ENCODE results near the gene SPATA21. TPM values are rescaled to one million over a fixed set of nuclear protein-coding genes. Genes with fewer than 3 reads are reported as not detected.

SPATA21 gene
- total and polyA plus RNA-seq, 5 donors from 2014 or later = not detected

DNA sequence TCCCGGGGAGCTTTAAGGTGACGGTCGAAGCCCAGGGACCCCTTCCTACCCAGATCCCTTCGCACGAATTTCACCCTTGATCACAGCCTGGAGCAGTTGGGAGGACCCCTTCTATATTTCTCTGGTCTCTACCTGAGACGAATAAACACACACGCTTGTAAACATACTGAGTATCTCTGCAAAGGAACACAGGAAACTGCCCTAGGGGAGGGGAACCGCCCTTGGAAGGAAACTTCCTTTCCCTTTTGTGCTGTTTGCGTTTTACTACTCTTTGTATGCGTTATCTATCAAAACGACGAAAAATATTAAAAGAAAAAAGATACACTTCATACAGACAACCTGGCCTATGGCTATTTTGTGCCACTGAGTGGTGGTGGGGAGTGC is 4.0 kb upstream of the SPATA21 start:
- H3K27me3 Mint-ChIP-seq = peaks cover 5% of the 10 kb centered on the region
- H3K4me1 Mint-ChIP-seq = peaks cover 8 to 55% (median 26%) of the 10 kb centered on the region in 4 donors
- Histone ChIP-seq H3K4me1 (ENCODE audit: control insufficient read depth, insufficient read depth, low read length, poor library complexity, severe bottlenecking) (peaks cover 36% of the 10 kb centered on the region), H3K27ac (ENCODE audit: insufficient read depth, low read length, poor library complexity, severe bottlenecking) (peak overlapping the region; percentile 99), H3K36me3 (ENCODE audit: control insufficient read depth, insufficient read depth, low read length) (peaks cover 37% of the 10 kb centered on the region), H3K27me3 (ENCODE audit: control insufficient read depth, insufficient read depth, low read length) (no peaks in the 10 kb centered on the region), H3K9me3 (ENCODE audit: control insufficient read depth in 2 of 2, low read length in 2 of 2) (no peaks in the 10 kb centered on the region), H3K4me3 (ENCODE audit: low read depth, low read length) (peak overlapping the region; percentile 93)
- peak overlapping the region; percentile 97 for H3K27ac Mint-ChIP-seq
- ATAC-seq (ENCODE audit: low read depth in 2 of 2) (peak; percentile 29 to 48), DNase-seq (peak in 1 of 3 donors; percentile 82)
- peak overlapping the region; percentile 95 to 100 (median 97) for H3K4me3 Mint-ChIP-seq
- no peaks in the 10 kb centered on the region for H3K9me3 Mint-ChIP-seq
- peaks cover 9% of the 10 kb centered on the region for H3K36me3 Mint-ChIP-seq

DNA sequence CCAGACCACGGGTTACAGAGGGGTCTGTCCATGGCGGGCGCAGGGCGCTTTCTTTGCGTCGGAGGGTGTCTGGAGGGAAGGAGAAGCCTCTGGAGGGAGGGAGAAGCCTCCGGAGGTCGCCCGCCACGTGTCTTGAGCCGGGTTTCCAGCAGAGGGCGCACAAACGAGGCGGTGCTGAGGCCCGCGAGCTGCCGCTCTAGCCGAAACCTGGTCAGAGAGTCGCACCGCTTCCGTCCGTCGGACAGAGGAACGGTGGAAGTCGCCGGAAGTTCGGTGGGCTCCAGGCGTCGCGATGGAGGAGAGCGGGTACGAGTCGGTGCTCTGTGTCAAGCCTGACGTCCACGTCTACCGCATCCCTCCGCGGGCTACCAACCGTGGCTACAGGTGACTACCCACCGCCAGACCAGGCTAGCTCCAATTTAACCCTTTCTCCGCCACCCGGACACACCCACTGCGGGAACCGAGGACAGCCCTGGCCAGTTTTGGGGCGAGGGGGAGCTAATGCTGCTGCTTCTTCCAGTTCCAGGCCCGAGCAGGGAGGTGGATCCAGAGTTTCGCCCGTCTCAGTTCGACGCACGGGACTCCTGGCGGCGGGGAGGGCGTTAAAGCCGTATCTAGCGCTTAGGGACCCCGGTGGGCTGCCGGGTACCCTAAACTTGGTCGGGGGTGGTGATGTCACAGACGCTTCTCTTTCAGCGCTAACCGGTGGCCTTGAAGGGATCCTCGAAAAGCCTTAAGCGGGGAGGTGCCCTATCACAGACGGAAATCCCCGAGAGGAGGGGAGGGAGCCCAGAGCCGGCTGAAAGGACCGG is 3.5 kb upstream of the SPATA21 start, which contains the start of gene NECAP2:
NECAP2 (plus strand) TSS at position 255 of the 812 bp plus-strand sequence; CDS start at position 293, 38 bp downstream.
- H3K27me3 ChIP-seq (ENCODE audit: control insufficient read depth, insufficient read depth, low read length) = no peaks in the 10 kb centered on the region
- peaks cover 36% of the 10 kb centered on the region for H3K4me1 ChIP-seq (ENCODE audit: control insufficient read depth, insufficient read depth, low read length, poor library complexity, severe bottlenecking)
- peaks cover 32% of the 10 kb centered on the region for H3K36me3 ChIP-seq (ENCODE audit: control insufficient read depth, insufficient read depth, low read length)
- Mint-ChIP-seq H3K36me3 (peaks cover 9% of the 10 kb centered on the region), H3K27ac (peak within 1 kb of the TSS; percentile 97), H3K4me1 (peaks cover 8 to 51% (median 26%) of the 10 kb centered on the region in 4 donors), H3K4me3 (peak within 1 kb of the TSS; percentile 95 to 100 (median 97)), H3K9me3 (no peaks in the 10 kb centered on the region), H3K27me3 (peaks cover 5% of the 10 kb centered on the region)
- H3K4me3 ChIP-seq (ENCODE audit: low read depth, low read length) = peak within 1 kb of the TSS; percentile 93
- H3K27ac ChIP-seq (ENCODE audit: insufficient read depth, low read length, poor library complexity, severe bottlenecking) = peak within 1 kb of the TSS; percentile 99
- ATAC-seq (ENCODE audit: low read depth in 2 of 2) = peak; percentile 86 to 90
- peak; percentile 84 to 94 (median 89) for DNase-seq
- no peaks in the 10 kb centered on the region for H3K9me3 ChIP-seq (ENCODE audit: control insufficient read depth in 2 of 2, low read length in 2 of 2)

DNA sequence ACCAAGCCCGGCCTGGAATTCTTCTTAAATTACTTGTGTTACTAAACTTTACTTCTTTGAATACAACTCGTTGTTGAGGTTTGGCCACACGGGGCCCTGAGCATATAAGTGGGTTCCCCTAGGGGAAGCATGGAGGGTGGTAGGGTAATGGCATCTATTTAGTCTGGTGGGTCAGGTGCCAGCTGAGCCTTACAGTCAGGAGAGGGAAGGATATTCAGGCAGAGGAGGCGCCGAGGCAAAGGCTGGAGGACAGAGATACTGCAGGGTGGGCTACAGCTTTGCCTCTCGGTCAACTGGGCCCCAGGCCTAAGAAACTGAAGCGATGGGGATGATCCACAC is 2.9 kb upstream of the SPATA21 start:
- Mint-ChIP-seq H3K36me3 (peaks cover 9% of the 10 kb centered on the region), H3K4me1 (peaks cover 8 to 45% (median 26%) of the 10 kb centered on the region in 4 donors), H3K4me3 (peak overlapping the region; percentile 95 to 100 (median 97)), H3K27ac (peak overlapping the region; percentile 97), H3K27me3 (peaks cover 5% of the 10 kb centered on the region), H3K9me3 (no peaks in the 10 kb centered on the region)
- no peak for DNase-seq
- Histone ChIP-seq H3K36me3 (ENCODE audit: control insufficient read depth, insufficient read depth, low read length) (peaks cover 27% of the 10 kb centered on the region), H3K9me3 (ENCODE audit: control insufficient read depth in 2 of 2, low read length in 2 of 2) (no peaks in the 10 kb centered on the region), H3K4me3 (ENCODE audit: low read depth, low read length) (peak overlapping the region; percentile 93), H3K27ac (ENCODE audit: insufficient read depth, low read length, poor library complexity, severe bottlenecking) (peak overlapping the region; percentile 99), H3K4me1 (ENCODE audit: control insufficient read depth, insufficient read depth, low read length, poor library complexity, severe bottlenecking) (peaks cover 36% of the 10 kb centered on the region), H3K27me3 (ENCODE audit: control insufficient read depth, insufficient read depth, low read length) (no peaks in the 10 kb centered on the region)
- ATAC-seq (ENCODE audit: low read depth in 2 of 2) = no peak

DNA sequence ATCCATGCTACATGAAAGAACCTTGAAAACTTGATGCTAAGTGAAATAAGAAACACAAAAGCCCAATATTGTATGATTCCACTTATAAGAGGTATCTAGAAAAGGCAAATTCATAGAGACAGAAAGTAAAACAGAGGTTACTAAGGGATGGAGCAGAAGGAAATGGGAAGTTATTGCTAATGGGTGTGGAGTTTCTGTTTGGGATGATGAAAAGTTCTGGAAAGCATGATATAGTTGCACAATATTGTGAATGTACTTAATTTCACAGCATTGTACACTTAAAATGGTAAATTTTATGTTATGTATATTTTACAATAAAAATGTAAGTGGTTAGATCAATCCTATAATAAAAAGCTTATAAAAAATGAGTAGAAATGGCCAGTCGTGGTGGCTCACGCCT is 1.7 kb upstream of the SPATA21 start:
- DNase-seq (no peak), ATAC-seq (ENCODE audit: low read depth in 2 of 2) (no peak)
- Histone ChIP-seq H3K27ac (ENCODE audit: insufficient read depth, low read length, poor library complexity, severe bottlenecking) (no peak overlapping the region), H3K9me3 (ENCODE audit: control insufficient read depth in 2 of 2, low read length in 2 of 2) (no peaks in the 10 kb centered on the region), H3K4me1 (ENCODE audit: control insufficient read depth, insufficient read depth, low read length, poor library complexity, severe bottlenecking) (peaks cover 33% of the 10 kb centered on the region), H3K4me3 (ENCODE audit: low read depth, low read length) (no peak overlapping the region), H3K36me3 (ENCODE audit: control insufficient read depth, insufficient read depth, low read length) (peaks cover 16% of the 10 kb centered on the region), H3K27me3 (ENCODE audit: control insufficient read depth, insufficient read depth, low read length) (no peaks in the 10 kb centered on the region)
- H3K9me3 Mint-ChIP-seq = no peaks in the 10 kb centered on the region
- peak overlapping the region; percentile 42 to 70 (median 62) for H3K4me3 Mint-ChIP-seq
- no peak overlapping the region for H3K27ac Mint-ChIP-seq
- peaks cover 8 to 35% (median 22%) of the 10 kb centered on the region in 4 donors for H3K4me1 Mint-ChIP-seq
- H3K36me3 Mint-ChIP-seq = peaks cover 4% of the 10 kb centered on the region
- peaks cover 9% of the 10 kb centered on the region for H3K27me3 Mint-ChIP-seq

DNA sequence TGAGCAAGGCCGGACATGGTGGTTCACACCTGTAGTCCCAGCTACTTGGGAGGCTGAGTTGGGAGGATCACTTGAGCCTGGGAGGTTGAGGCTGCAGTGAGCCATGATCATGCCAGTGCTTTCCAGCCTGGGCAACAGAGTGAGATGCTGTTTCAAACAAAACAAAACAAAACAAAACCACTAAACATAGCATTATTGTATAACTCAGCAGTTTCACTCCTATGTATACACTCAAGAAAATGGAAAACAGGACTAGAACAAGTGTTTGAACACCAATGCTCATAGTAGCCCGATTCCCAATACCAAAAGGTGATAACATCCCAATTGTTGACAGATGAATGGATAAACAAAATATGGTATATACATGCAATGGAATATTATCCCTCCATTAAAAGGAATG is 1.3 kb upstream of the SPATA21 start:
- H3K27me3 ChIP-seq (ENCODE audit: control insufficient read depth, insufficient read depth, low read length) = no peaks in the 10 kb centered on the region
- Mint-ChIP-seq H3K4me3 (peak overlapping the region in 2 of 4 donors; percentile 65 to 70), H3K27ac (no peak overlapping the region), H3K36me3 (peaks cover 4% of the 10 kb centered on the region), H3K27me3 (peaks cover 10% of the 10 kb centered on the region), H3K9me3 (no peaks in the 10 kb centered on the region), H3K4me1 (peaks cover 8 to 31% (median 20%) of the 10 kb centered on the region in 4 donors)
- no peak overlapping the region for H3K4me3 ChIP-seq (ENCODE audit: low read depth, low read length)
- peaks cover 12% of the 10 kb centered on the region for H3K36me3 ChIP-seq (ENCODE audit: control insufficient read depth, insufficient read depth, low read length)
- H3K27ac ChIP-seq (ENCODE audit: insufficient read depth, low read length, poor library complexity, severe bottlenecking) = no peak overlapping the region
- H3K9me3 ChIP-seq (ENCODE audit: control insufficient read depth in 2 of 2, low read length in 2 of 2) = no peaks in the 10 kb centered on the region
- peaks cover 29% of the 10 kb centered on the region for H3K4me1 ChIP-seq (ENCODE audit: control insufficient read depth, insufficient read depth, low read length, poor library complexity, severe bottlenecking)
- no peak for DNase-seq
- ATAC-seq (ENCODE audit: low read depth in 2 of 2) = no peak

DNA sequence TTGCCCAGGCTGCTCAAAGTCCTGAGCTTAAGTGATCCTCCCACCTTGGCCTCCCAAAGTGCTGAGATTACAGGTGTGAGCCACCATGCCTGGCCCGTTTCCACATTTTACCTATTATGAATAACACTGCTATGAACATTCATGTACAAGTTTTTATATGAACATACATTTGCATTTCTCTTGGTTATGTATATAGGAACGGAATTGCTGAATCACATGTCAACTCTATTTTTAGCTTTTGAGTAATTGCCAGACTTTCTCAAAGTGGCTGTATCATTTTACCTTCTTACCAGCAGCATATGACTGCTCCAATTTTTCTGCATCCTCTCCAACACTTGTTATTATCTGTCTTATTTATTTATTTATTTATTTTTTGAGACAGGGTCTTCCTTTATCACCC is 2.7 kb downstream of the SPATA21 start:
- Mint-ChIP-seq H3K27me3 (peaks cover 15% of the 10 kb centered on the region), H3K9me3 (no peaks in the 10 kb centered on the region), H3K36me3 (no peaks in the 10 kb centered on the region), H3K27ac (no peak overlapping the region), H3K4me3 (no peak overlapping the region), H3K4me1 (peaks cover 0 to 2% (median 0%) of the 10 kb centered on the region in 4 donors)
- Histone ChIP-seq H3K4me3 (ENCODE audit: low read depth, low read length) (no peak overlapping the region), H3K9me3 (ENCODE audit: control insufficient read depth in 2 of 2, low read length in 2 of 2) (no peaks in the 10 kb centered on the region), H3K36me3 (ENCODE audit: control insufficient read depth, insufficient read depth, low read length) (no peaks in the 10 kb centered on the region), H3K4me1 (ENCODE audit: control insufficient read depth, insufficient read depth, low read length, poor library complexity, severe bottlenecking) (no peaks in the 10 kb centered on the region), H3K27me3 (ENCODE audit: control insufficient read depth, insufficient read depth, low read length) (no peaks in the 10 kb centered on the region), H3K27ac (ENCODE audit: insufficient read depth, low read length, poor library complexity, severe bottlenecking) (no peak overlapping the region)
- DNase-seq (no peak), ATAC-seq (ENCODE audit: low read depth in 2 of 2) (no peak)

DNA sequence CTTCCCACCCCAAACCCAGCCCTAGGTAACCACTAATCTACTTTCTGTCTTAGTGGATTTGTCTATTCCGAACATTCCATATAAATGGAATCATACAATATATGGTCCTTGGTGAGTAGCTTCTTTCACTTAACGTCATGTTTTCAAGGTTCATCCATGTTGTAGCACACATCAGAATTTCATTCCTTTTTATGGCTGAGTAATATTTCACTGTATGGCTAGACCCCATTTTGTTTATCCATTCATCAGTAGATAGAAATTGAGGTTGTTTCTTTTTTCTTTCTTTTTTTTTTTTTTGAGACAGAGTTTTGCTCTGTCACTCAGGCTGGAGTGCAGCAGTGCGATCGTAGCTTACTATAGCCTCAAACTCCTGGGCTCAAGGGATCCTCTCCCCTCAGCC is 3.2 kb downstream of the SPATA21 start:
- Mint-ChIP-seq H3K27ac (no peak overlapping the region), H3K4me3 (no peak overlapping the region), H3K9me3 (no peaks in the 10 kb centered on the region), H3K4me1 (peaks cover 0 to 2% (median 0%) of the 10 kb centered on the region in 4 donors), H3K36me3 (no peaks in the 10 kb centered on the region), H3K27me3 (peaks cover 15% of the 10 kb centered on the region)
- Histone ChIP-seq H3K9me3 (ENCODE audit: control insufficient read depth in 2 of 2, low read length in 2 of 2) (no peaks in the 10 kb centered on the region), H3K36me3 (ENCODE audit: control insufficient read depth, insufficient read depth, low read length) (no peaks in the 10 kb centered on the region), H3K4me3 (ENCODE audit: low read depth, low read length) (no peak overlapping the region), H3K27ac (ENCODE audit: insufficient read depth, low read length, poor library complexity, severe bottlenecking) (no peak overlapping the region), H3K4me1 (ENCODE audit: control insufficient read depth, insufficient read depth, low read length, poor library complexity, severe bottlenecking) (no peaks in the 10 kb centered on the region), H3K27me3 (ENCODE audit: control insufficient read depth, insufficient read depth, low read length) (no peaks in the 10 kb centered on the region)
- ATAC-seq (ENCODE audit: low read depth in 2 of 2) (no peak), DNase-seq (no peak)

DNA sequence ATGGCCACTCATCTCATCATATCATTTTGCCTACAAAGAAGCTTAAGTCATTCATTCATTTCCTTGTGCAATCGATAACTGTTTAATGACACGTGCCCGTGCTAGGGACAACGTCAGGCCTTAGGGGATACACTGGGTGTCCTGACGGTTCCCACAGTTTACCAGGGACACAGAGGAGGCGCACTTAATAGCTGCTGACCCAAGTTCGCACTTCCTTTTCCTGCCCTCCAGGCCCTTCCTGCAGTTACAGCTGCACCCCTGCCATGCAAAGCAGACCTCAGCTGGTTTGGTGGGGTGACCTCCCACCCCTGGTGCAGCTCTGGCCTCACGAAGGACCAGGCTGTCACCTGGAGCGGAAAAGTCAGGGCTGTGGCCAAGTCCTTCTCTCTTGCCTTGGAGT is 4.2 kb downstream of the SPATA21 start:
- no peaks in the 10 kb centered on the region for H3K27me3 ChIP-seq (ENCODE audit: control insufficient read depth, insufficient read depth, low read length)
- no peak overlapping the region for H3K27ac ChIP-seq (ENCODE audit: insufficient read depth, low read length, poor library complexity, severe bottlenecking)
- H3K9me3 ChIP-seq (ENCODE audit: control insufficient read depth in 2 of 2, low read length in 2 of 2) = no peaks in the 10 kb centered on the region
- ATAC-seq (ENCODE audit: low read depth in 2 of 2) (no peak), DNase-seq (no peak)
- H3K9me3 Mint-ChIP-seq = no peaks in the 10 kb centered on the region
- H3K4me1 Mint-ChIP-seq = peaks cover 0 to 2% (median 0%) of the 10 kb centered on the region in 4 donors
- H3K4me3 ChIP-seq (ENCODE audit: low read depth, low read length) = no peak overlapping the region
- H3K4me1 ChIP-seq (ENCODE audit: control insufficient read depth, insufficient read depth, low read length, poor library complexity, severe bottlenecking) = no peaks in the 10 kb centered on the region
- no peak overlapping the region for H3K27ac Mint-ChIP-seq
- H3K4me3 Mint-ChIP-seq = no peak overlapping the region
- H3K36me3 ChIP-seq (ENCODE audit: control insufficient read depth, insufficient read depth, low read length) = no peaks in the 10 kb centered on the region
- H3K27me3 Mint-ChIP-seq = peaks cover 15% of the 10 kb centered on the region
- H3K36me3 Mint-ChIP-seq = no peaks in the 10 kb centered on the region
